Hepatocyte (in vitro differentiated cells): ENCODE measurements around the gene GUCY2D. TPM values are rescaled to one million over a fixed set of nuclear protein-coding genes. Genes with fewer than 3 reads are reported as not detected.
A peak's percentile ranks its signal among the peaks of the same experiment; 100 is the strongest.

Experiments used
- DNase-seq: peaks from one replicate; pipeline ENCODE4 v3.0.0-alpha.2; 2016; ENCODE audit warnings: low spot score
- H2AFZ ChIP-seq: fragments of 200-600 bp; sonication (generic); 2 replicates; pipeline ENCODE4 v1.6.0; 2016; ENCODE audit warnings: antibody characterized with exemption, mild to moderate bottlenecking
- H3K27ac ChIP-seq: fragments of 200-600 bp; sonication (generic); 2 replicates; pipeline ENCODE4 v1.5.1; 2016; ENCODE audit warnings: mild to moderate bottlenecking
- H3K27me3 ChIP-seq: fragments of 200-600 bp; sonication (generic); 2 replicates; pipeline ENCODE4 v1.6.1; 2016
- H3K36me3 ChIP-seq: fragments of 200-600 bp; sonication (generic); replicated peaks from 2 replicates; pipeline ENCODE4 v1.5.1; 2016; ENCODE audit warnings: low read depth; ENCODE audit not compliant: insufficient read depth
- H3K4me1 ChIP-seq: fragments of 200-600 bp; sonication (generic); 2 replicates; pipeline ENCODE4 v1.5.1; 2016; ENCODE audit warnings: mild to moderate bottlenecking, moderate library complexity; ENCODE audit not compliant: insufficient read depth
- H3K4me2 ChIP-seq: fragments of 200-600 bp; sonication (generic); 2 replicates; pipeline ENCODE4 v1.6.0; 2016
- H3K4me3 ChIP-seq: fragments of 200-600 bp; sonication (generic); 2 replicates; pipeline ENCODE4 v1.5.1; 2016; ENCODE audit warnings: mild to moderate bottlenecking
- H3K79me2 ChIP-seq: fragments of 200-600 bp; sonication (generic); 2 replicates; pipeline ENCODE4 v1.6.0; 2017; ENCODE audit warnings: mild to moderate bottlenecking
- H3K9me2 ChIP-seq: fragments of 200-600 bp; sonication (generic); replicated peaks from 2 replicates; pipeline ENCODE4 v1.6.0; 2017; ENCODE audit warnings: mild to moderate bottlenecking; ENCODE audit not compliant: insufficient read depth
- H3K9me3 ChIP-seq: fragments of 200-600 bp; sonication (generic); 2 replicates; pipeline ENCODE4 v1.5.1; 2016; ENCODE audit warnings: low read depth, mild to moderate bottlenecking
- H4K20me1 ChIP-seq: fragments of 200-600 bp; sonication (generic); 2 replicates; pipeline ENCODE4 v1.6.0; 2016; ENCODE audit warnings: mild to moderate bottlenecking; ENCODE audit not compliant: insufficient read depth, poor library complexity, severe bottlenecking
- EZH2 ChIP-seq: fragments of 200-600 bp; sonication (generic); IDR thresholded peaks from 2 replicates; pipeline ENCODE4 v1.6.1; 2016; ENCODE audit warnings: antibody characterized with exemption, mild to moderate bottlenecking, borderline replicate concordance
- EZH2phosphoT487 ChIP-seq: fragments of 200-600 bp; sonication (generic); IDR thresholded peaks from one replicate; pipeline ENCODE4 v1.6.1; 2018; ENCODE audit warnings: antibody characterized with exemption, mild to moderate bottlenecking, low read depth, moderate library complexity; ENCODE audit not compliant: unreplicated experiment, severe bottlenecking
- WGBS: methylation state at CpG from one replicate; pipeline ENCODE4 v1.1.6; 2016; ENCODE audit warnings: low lambda C conversion rate; ENCODE audit errors: missing lambda C conversion rate; 5-methylcytosine and 5-hydroxymethylcytosine counted together
- polyA plus RNA-seq: library from polyadenylated mRNA; unstranded; fragments of >200 nt; fragmentation: Nextera tagmentation; extraction: Ambion mirVana; gene quantifications from 2 replicates; pipeline ENCODE4 v1.2.1, GENCODE V29; 2016
- total RNA-seq: library from RNA; depleted of rRNA; stranded (reverse); fragments of >200 nt; gene quantifications from 2 replicates; pipeline ENCODE4 v1.2.3, GENCODE V29; 2014
- TF ChIP-seq, protein P1 (sequence below): fragments of 200-600 bp; sonication (generic); IDR thresholded peaks from 2 replicates; pipeline ENCODE4 v1.5.1; 2016; ENCODE audit warnings: antibody characterized with exemption, mild to moderate bottlenecking; ENCODE audit not compliant: poor library complexity

GUCY2D gene
- total and polyA plus RNA-seq, 2 experiments from 2014 or later: 1.6 TPM; not detected in 1

GRCh38 chr17:8039611-8040168 lies 37.3 kb downstream of the GUCY2D start:
- Histone ChIP-seq H3K79me2 (no peaks in the 10 kb centered on the region), H3K9me3 (no peaks in the 10 kb centered on the region), H3K4me1 (peaks cover 17% of the 10 kb centered on the region), H3K4me2 (peak overlapping the region; percentile 76), H3K4me3 (no peak overlapping the region), H2AFZ (no peak overlapping the region), H3K9me2 (no peaks in the 10 kb centered on the region), H3K36me3 (no peaks in the 10 kb centered on the region), H3K27me3 (no peaks in the 10 kb centered on the region), H4K20me1 (no peaks in the 10 kb centered on the region), H3K27ac (no peak overlapping the region)
- TF ChIP-seq EZH2phosphoT487: no peak
- TF ChIP-seq, protein P1, sequence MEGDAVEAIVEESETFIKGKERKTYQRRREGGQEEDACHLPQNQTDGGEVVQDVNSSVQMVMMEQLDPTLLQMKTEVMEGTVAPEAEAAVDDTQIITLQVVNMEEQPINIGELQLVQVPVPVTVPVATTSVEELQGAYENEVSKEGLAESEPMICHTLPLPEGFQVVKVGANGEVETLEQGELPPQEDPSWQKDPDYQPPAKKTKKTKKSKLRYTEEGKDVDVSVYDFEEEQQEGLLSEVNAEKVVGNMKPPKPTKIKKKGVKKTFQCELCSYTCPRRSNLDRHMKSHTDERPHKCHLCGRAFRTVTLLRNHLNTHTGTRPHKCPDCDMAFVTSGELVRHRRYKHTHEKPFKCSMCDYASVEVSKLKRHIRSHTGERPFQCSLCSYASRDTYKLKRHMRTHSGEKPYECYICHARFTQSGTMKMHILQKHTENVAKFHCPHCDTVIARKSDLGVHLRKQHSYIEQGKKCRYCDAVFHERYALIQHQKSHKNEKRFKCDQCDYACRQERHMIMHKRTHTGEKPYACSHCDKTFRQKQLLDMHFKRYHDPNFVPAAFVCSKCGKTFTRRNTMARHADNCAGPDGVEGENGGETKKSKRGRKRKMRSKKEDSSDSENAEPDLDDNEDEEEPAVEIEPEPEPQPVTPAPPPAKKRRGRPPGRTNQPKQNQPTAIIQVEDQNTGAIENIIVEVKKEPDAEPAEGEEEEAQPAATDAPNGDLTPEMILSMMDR: no peak
- no peak for TF ChIP-seq EZH2
- 79% methylated on average over 5 of the region's 11 CpGs for WGBS
- DNase-seq: no peak

DNA sequence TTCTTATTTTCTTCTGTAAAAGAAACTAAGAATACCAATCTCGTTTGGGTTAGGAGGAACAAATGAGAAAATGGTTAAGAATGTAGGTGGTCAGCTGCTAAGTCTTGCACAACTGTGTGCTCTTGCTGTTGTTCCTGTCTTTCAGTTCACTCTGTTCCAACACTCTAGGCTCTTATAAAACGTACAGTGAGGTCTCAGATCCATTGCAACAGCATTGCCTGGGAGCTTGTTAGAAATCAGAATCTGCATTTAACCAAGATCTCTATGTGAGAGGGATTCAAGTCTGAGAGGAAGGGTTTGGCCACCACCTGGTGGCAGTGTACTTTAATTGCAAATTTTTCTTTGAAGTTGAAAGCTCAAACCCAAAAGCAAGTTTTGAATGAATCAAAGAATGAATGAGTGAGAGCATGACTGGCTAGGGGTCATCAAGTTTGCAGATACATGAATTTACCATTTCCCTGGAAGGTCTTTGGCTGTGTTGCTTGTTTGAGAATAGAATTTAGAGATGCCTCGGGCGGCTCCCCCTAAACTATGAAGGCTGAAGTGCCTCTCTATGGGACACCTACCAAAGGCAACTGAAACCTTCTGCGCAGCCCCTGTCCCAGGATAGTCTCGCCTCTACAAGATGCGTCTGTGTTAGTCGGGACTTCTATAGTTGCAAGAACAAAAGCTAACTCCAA lies 39.0 kb downstream of the GUCY2D start:
- TF ChIP-seq EZH2phosphoT487 (no peak), EZH2 (no peak)
- TF ChIP-seq, protein P1: peak; percentile 70
- no peaks in the 10 kb centered on the region for H4K20me1 ChIP-seq
- H2AFZ ChIP-seq: no peak overlapping the region
- H3K4me3 ChIP-seq: no peak overlapping the region
- WGBS: 73% methylated on average over 8 of the region's 8 CpGs
- no peaks in the 10 kb centered on the region for H3K27me3 ChIP-seq
- no peaks in the 10 kb centered on the region for H3K79me2 ChIP-seq
- no peaks in the 10 kb centered on the region for H3K36me3 ChIP-seq
- H3K9me2 ChIP-seq: no peaks in the 10 kb centered on the region
- peak; percentile 78 for DNase-seq
- peaks cover 17% of the 10 kb centered on the region for H3K4me1 ChIP-seq
- peak overlapping the region; percentile 57 for H3K27ac ChIP-seq
- H3K4me2 ChIP-seq: peak overlapping the region; percentile 76
- no peaks in the 10 kb centered on the region for H3K9me3 ChIP-seq

- no peak for DNase-seq
- Histone ChIP-seq H3K36me3 (no peaks in the 10 kb centered on the region), H3K4me3 (no peak overlapping the region), H3K9me3 (no peaks in the 10 kb centered on the region), H3K9me2 (no peaks in the 10 kb centered on the region), H3K27me3 (no peaks in the 10 kb centered on the region), H3K4me2 (no peak overlapping the region), H3K27ac (peak overlapping the region; percentile 11), H3K79me2 (no peaks in the 10 kb centered on the region), H2AFZ (no peak overlapping the region), H4K20me1 (no peaks in the 10 kb centered on the region), H3K4me1 (peaks cover 17% of the 10 kb centered on the region)
- TF ChIP-seq EZH2phosphoT487 (no peak), EZH2 (no peak)
- TF ChIP-seq, protein P1: no peak
Observed at GRCh38 chr17:8041979-8042378, 39.6 kb downstream of the GUCY2D start.
